Caco-2 (cell line): ENCODE data around the gene IDUA. TPM values are rescaled to one million over a fixed set of nuclear protein-coding genes. Genes with fewer than 3 reads are reported as not detected.

Experiments
- BruUV-seq: library from RNA; stranded (reverse); fragments of 400-500 nt; replicated peaks from 2 replicates; lab custom pipeline; 2021; lab: Mats Ljungman, UMichigan
- CTCF ChIA-PET: fragments of 300-600 bp; sonication (Branson Sonifier 250); formaldehyde crosslinking; loops from one replicate; lab custom pipeline; 2022; ENCODE audit warnings: antibody characterized with exemption; lab: Charles Lee
- POLR2A ChIA-PET: fragments of 300-600 bp; sonication (Branson Sonifier 250); formaldehyde crosslinking; loops from one replicate; lab custom pipeline; 2022; ENCODE audit warnings: antibody characterized with exemption; lab: Charles Lee
- DNase-seq, 2 experiments: peaks; one replicate each; pipeline versions ENCODE4 v3.0.0 to v3.0.0-alpha.2; 2020 to 2022
- H3K27me3 ChIP-seq: replicated peaks from 2 replicates; pipeline ENCODE4 v1.6.0; 2011; ENCODE audit warnings: low read length; ENCODE audit not compliant: control insufficient read depth, insufficient read depth
- H3K36me3 ChIP-seq: 2 replicates; pipeline ENCODE4 v1.5.1; 2011; ENCODE audit warnings: low read length; ENCODE audit not compliant: control insufficient read depth, insufficient read depth
- H3K4me1 ChIP-seq: fragments of 250-450 bp; sonication (Bioruptor Pico); 2 replicates; pipeline ENCODE4 v1.5.1; 2020; ENCODE audit warnings: mild to moderate bottlenecking
- H3K4me3 ChIP-seq: 2 replicates; pipeline ENCODE4 v1.5.1; 2011; ENCODE audit warnings: low read depth, mild to moderate bottlenecking, control low read depth, low read length
- H3K9me3 ChIP-seq: fragments of 250-450 bp; sonication (Bioruptor Pico); 2 replicates; pipeline ENCODE4 v1.5.1; 2020; ENCODE audit warnings: mild to moderate bottlenecking, moderate library complexity
- H3K27ac Mint-ChIP-seq: one replicate; pipeline ENCODE4 v1.8.0; 2022; ENCODE audit warnings: mixed read lengths; ENCODE audit not compliant: unreplicated experiment
- H3K27me3 Mint-ChIP-seq: one replicate; pipeline ENCODE4 v1.8.0; 2022; ENCODE audit warnings: mixed read lengths; ENCODE audit not compliant: insufficient read depth, unreplicated experiment
- H3K36me3 Mint-ChIP-seq: one replicate; pipeline ENCODE4 v1.8.0; 2022; ENCODE audit warnings: mild to moderate bottlenecking, mixed read lengths; ENCODE audit not compliant: insufficient read depth, unreplicated experiment
- H3K4me1 Mint-ChIP-seq: one replicate; pipeline ENCODE4 v1.8.0; 2022; ENCODE audit warnings: low read depth, mixed read lengths; ENCODE audit not compliant: unreplicated experiment
- H3K4me3 Mint-ChIP-seq: one replicate; pipeline ENCODE4 v1.8.0; 2022; ENCODE audit warnings: mild to moderate bottlenecking, moderate library complexity, mixed read lengths; ENCODE audit not compliant: unreplicated experiment
- H3K9me3 Mint-ChIP-seq: one replicate; pipeline ENCODE4 v1.8.0; 2022; ENCODE audit warnings: mixed read lengths; ENCODE audit not compliant: unreplicated experiment
- CTCF ChIP-seq, 2 experiments: fragments of 200-600 bp in 1 of 2; IDR thresholded peaks; 1 replicate in 1 of 2; 2 replicates in 1 of 2; pipeline versions ENCODE4 v1.5.1 to v1.8.0; 2011 to 2022; ENCODE audit warnings: antibody characterized with exemption in 1 of 2, control low read depth in 1 of 2, inconsistent platforms in 1 of 2, low read depth in 1 of 2, low read length in 1 of 2, mild to moderate bottlenecking in 1 of 2, moderate library complexity in 1 of 2; ENCODE audit not compliant: insufficient read depth in 1 of 2, severe bottlenecking in 1 of 2, unreplicated experiment in 1 of 2
- intact Hi-C: fragments of 100-400 bp; cut with micrococcal nuclease; formaldehyde crosslinking; loops from one replicate; pipeline ENCODE4 v1.10.0; 2022; ENCODE audit not compliant: unreplicated experiment
- total RNA-seq: library from RNA; stranded (reverse); gene quantifications from 2 replicates; pipeline ENCODE4 v1.2.3, GENCODE V29; 2022

IDUA gene
- total RNA-seq, 1 experiment from 2014 or later = 26.9 TPM

- intact Hi-C loops = no loop called here
These were observed 46.0 kb downstream of the IDUA start for GRCh38 chr4:1032861-1033260.

GRCh38 chr4:1033840-1034551 is 47.2 kb downstream of the IDUA start:
- Histone ChIP-seq H3K27me3 (no peaks in the 10 kb centered on the region), H3K36me3 (no peaks in the 10 kb centered on the region), H3K4me1 (no peaks in the 10 kb centered on the region), H3K9me3 (no peaks in the 10 kb centered on the region), H3K4me3 (no peak overlapping the region)
- POLR2A ChIA-PET = no interaction called here
- no peaks in the 10 kb centered on the region for H3K9me3 Mint-ChIP-seq
- H3K4me1 Mint-ChIP-seq = no peaks in the 10 kb centered on the region
- intact Hi-C loops = no loop called here
- CTCF ChIA-PET = no interaction called here
- no peak overlapping the region for H3K4me3 Mint-ChIP-seq
- no peak for TF ChIP-seq CTCF (IDR thresholded peaks at IDR 0.05; ENCODE audit: insufficient read depth in 1 of 2, low read depth in 1 of 2, low read length in 1 of 2, severe bottlenecking in 1 of 2, unreplicated experiment in 1 of 2)
- no peak for DNase-seq
- no peaks in the 10 kb centered on the region for H3K27me3 Mint-ChIP-seq
- no TSS peak for BruUV-seq
- H3K36me3 Mint-ChIP-seq = peaks cover 10% of the 10 kb centered on the region
- no peak overlapping the region for H3K27ac Mint-ChIP-seq

More at GRCh38 chr4:1032861-1033260, 46.0 kb downstream of the IDUA start:
- ChIA-PET CTCF (interaction anchor here (0.6 kb wide), 1 partner anchor 16 kb away, joined by 3 read pairs; no protein-coding TSS in a partner anchor), POLR2A (no interaction called here)
- no peak overlapping the region for H3K27ac Mint-ChIP-seq
- no peaks in the 10 kb centered on the region for H3K36me3 ChIP-seq
- no peaks in the 10 kb centered on the region for H3K27me3 Mint-ChIP-seq
- H3K27me3 ChIP-seq = no peaks in the 10 kb centered on the region
- no peaks in the 10 kb centered on the region for H3K4me1 Mint-ChIP-seq
- no peak overlapping the region for H3K4me3 ChIP-seq
- H3K36me3 Mint-ChIP-seq = peaks cover 20% of the 10 kb centered on the region
- no peaks in the 10 kb centered on the region for H3K9me3 Mint-ChIP-seq
- DNase-seq = no peak
- H3K4me1 ChIP-seq = no peaks in the 10 kb centered on the region
- no peak for TF ChIP-seq CTCF (IDR thresholded peaks at IDR 0.05; ENCODE audit: insufficient read depth in 1 of 2, low read depth in 1 of 2, low read length in 1 of 2, severe bottlenecking in 1 of 2, unreplicated experiment in 1 of 2)
- no peaks in the 10 kb centered on the region for H3K9me3 ChIP-seq
- no TSS peak for BruUV-seq
- no peak overlapping the region for H3K4me3 Mint-ChIP-seq

GRCh38 chr4:1035510-1035909 is 48.7 kb downstream of the IDUA start:
- no peak overlapping the region for H3K4me3 Mint-ChIP-seq
- DNase-seq = no peak
- H3K27me3 Mint-ChIP-seq = no peaks in the 10 kb centered on the region
- Histone ChIP-seq H3K27me3 (no peaks in the 10 kb centered on the region), H3K9me3 (no peaks in the 10 kb centered on the region), H3K4me3 (no peak overlapping the region), H3K36me3 (no peaks in the 10 kb centered on the region), H3K4me1 (no peaks in the 10 kb centered on the region)
- no peaks in the 10 kb centered on the region for H3K36me3 Mint-ChIP-seq
- H3K9me3 Mint-ChIP-seq = no peaks in the 10 kb centered on the region
- TF ChIP-seq CTCF (IDR thresholded peaks at IDR 0.05; ENCODE audit: insufficient read depth in 1 of 2, low read depth in 1 of 2, low read length in 1 of 2, severe bottlenecking in 1 of 2, unreplicated experiment in 1 of 2) = no peak
- intact Hi-C loops = no loop called here
- ChIA-PET CTCF (no interaction called here), POLR2A (no interaction called here)
- no peaks in the 10 kb centered on the region for H3K4me1 Mint-ChIP-seq
- H3K27ac Mint-ChIP-seq = no peak overlapping the region
- no TSS peak for BruUV-seq
